HepG2 (cell line): ENCODE measurements around the gene CSNK1G1. TPM values are rescaled to one million over a fixed set of nuclear protein-coding genes. Genes with fewer than 3 reads are reported as not detected.

ENCODE experiments used
- AHR ChIP-seq: IDR thresholded peaks from 2 replicates; pipeline ENCODE4 v1.6.1; 2018; ENCODE audit warnings: missing genetic modification reagents, missing compliant biosample characterization
- CREM ChIP-seq, 2 experiments: sonication (generic) in 1 of 2; formaldehyde crosslinking in 1 of 2; IDR thresholded peaks; 2 replicates each; pipeline versions ENCODE4 v1.4.0 to v1.6.1; 2016 to 2020; ENCODE audit warnings: antibody characterized with exemption in 1 of 2, mild to moderate bottlenecking in 1 of 2, missing genetic modification reagents in 1 of 2
- MAFK ChIP-seq, 2 experiments: IDR thresholded peaks in 1 of 2; conservative IDR thresholded peaks in 1 of 2; 2 replicates each; pipeline ENCODE4 v1.6.1; 2011; ENCODE audit warnings: improper control_type of control experiment in 2 of 2, low read length in 2 of 2
- MYC ChIP-seq: sonication (generic); formaldehyde crosslinking; IDR thresholded peaks from 2 replicates; pipeline ENCODE4 v1.9.0; 2021; ENCODE audit warnings: missing genetic modification reagents, borderline replicate concordance
- PLRG1 ChIP-seq: fragments of 450-650 bp; conservative IDR thresholded peaks from 2 replicates; pipeline ENCODE4 v1.6.1; 2016
- SUZ12 ChIP-seq: fragments of 150-350 bp; IDR thresholded peaks from 2 replicates; pipeline ENCODE4 v1.6.1; 2014; ENCODE audit warnings: low read depth, low read length
- WIZ ChIP-seq: sonication (generic); formaldehyde crosslinking; IDR thresholded peaks from 2 replicates; pipeline ENCODE4 v1.5.1; 2020; ENCODE audit warnings: mild to moderate bottlenecking, missing genetic modification reagents
- ZBTB38 ChIP-seq: sonication (generic); formaldehyde crosslinking; IDR thresholded peaks from 2 replicates; pipeline ENCODE4 v1.5.1; 2020; ENCODE audit warnings: mild to moderate bottlenecking, missing genetic modification reagents
- ZSCAN21 ChIP-seq: sonication (generic); formaldehyde crosslinking; IDR thresholded peaks from 2 replicates; pipeline ENCODE4 v1.8.0; 2022; ENCODE audit warnings: mild to moderate bottlenecking, missing genetic modification reagents, moderate library complexity, borderline replicate concordance
- polyA plus RNA-seq, 8 experiments: library from polyadenylated mRNA; depleted of rRNA in 3 of 8; stranded (reverse) in 7 of 8; unstranded in 1 of 8; fragments of >200 nt; fragmentation: Illumina TruSeq in 4 of 8; extraction: Trizol in 4 of 8; gene quantifications; 2 replicates each; pipeline versions ENCODE4 v1.2.1 to v1.2.3, GENCODE V29; 2011 to 2016; ENCODE audit warnings: low read depth in 4 of 8, missing spikeins in 1 of 8, mixed read lengths in 1 of 8; ENCODE audit not compliant: insufficient read depth in 1 of 8
- total RNA-seq, 5 experiments: library from RNA; depleted of rRNA; stranded (reverse); fragments of >200 nt; fragmentation: Illumina TruSeq; extraction: Trizol; gene quantifications; 2 replicates each; pipeline ENCODE4 v1.2.3, GENCODE V29; 2016; ENCODE audit warnings: low read depth in 1 of 5
- TF ChIP-seq, protein P1 (sequence below): fragments of 450-650 bp; IDR thresholded peaks from 2 replicates; pipeline ENCODE4 v1.6.1; 2017; ENCODE audit warnings: mild to moderate bottlenecking
- TF ChIP-seq, protein P2 (sequence below): sonication (generic); formaldehyde crosslinking; IDR thresholded peaks from 2 replicates; pipeline ENCODE4 v1.4.0; 2020; ENCODE audit warnings: missing genetic modification reagents, mild to moderate bottlenecking, borderline replicate concordance
- TF ChIP-seq, protein P3 (sequence below): sonication (generic); formaldehyde crosslinking; IDR thresholded peaks from 2 replicates; pipeline ENCODE4 v1.4.0; 2020; ENCODE audit warnings: missing genetic modification reagents

The CSNK1G1 gene
- total and polyA plus RNA-seq, 2 of the 13 experiments (the other 11 are each of a cell fraction or from before 2014, with no cell fraction given), result 8.5 to 12.6 TPM

DNA sequence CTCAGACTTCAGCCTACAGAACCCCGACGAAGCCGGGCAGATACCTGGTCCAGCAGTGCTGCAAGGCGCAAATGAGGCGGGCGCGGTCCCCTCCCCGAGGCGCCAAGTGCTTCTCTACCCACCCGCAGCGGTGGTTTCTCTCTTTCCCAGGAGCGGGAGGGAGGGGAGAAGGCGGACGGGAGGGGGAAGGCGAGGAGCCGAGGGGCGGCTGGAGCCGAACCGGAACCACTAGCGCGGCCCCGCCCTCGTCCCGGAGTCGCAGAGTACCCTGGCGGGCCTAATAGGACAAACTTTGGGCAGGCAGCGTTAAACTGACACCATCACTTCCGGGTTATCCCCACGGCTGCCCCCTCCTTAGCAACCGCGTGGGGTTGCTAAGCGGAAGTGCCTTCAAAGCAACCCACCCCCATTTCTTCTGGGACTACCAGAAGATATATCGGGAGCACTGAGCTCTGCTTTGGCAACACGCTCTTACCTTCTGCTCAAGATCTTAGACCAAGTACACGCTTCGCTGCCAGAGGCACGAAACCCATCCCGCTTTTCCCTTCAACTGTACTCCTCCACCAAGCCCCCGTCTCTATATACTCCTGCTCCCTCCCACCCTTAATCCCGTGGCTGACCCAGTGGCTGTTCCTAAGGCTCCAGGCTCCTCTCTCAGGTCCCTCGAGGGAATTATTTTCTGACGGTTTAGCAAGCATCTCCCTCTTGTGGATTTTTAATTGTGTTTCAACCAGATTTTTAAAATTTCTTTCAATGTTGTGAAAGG lies at the start of gene CSNK1G1 (continued):
- TF ChIP-seq CREM (IDR thresholded peaks at IDR 0.05), result peak; percentile 61
- no peak for TF ChIP-seq CREM (CRISPR knock-in tag; IDR thresholded peaks at IDR 0.05)
- no peak for TF ChIP-seq ZSCAN21
- TF ChIP-seq WIZ (CRISPR knock-in tag), result no peak
- no peak for TF ChIP-seq PLRG1
- TF ChIP-seq MYC, result peak; percentile 12; the same call in 1 of the 2 replicates
- TF ChIP-seq SUZ12, result no peak
- TF ChIP-seq ZBTB38 (CRISPR knock-in tag), result no peak
- TF ChIP-seq, protein P1, sequence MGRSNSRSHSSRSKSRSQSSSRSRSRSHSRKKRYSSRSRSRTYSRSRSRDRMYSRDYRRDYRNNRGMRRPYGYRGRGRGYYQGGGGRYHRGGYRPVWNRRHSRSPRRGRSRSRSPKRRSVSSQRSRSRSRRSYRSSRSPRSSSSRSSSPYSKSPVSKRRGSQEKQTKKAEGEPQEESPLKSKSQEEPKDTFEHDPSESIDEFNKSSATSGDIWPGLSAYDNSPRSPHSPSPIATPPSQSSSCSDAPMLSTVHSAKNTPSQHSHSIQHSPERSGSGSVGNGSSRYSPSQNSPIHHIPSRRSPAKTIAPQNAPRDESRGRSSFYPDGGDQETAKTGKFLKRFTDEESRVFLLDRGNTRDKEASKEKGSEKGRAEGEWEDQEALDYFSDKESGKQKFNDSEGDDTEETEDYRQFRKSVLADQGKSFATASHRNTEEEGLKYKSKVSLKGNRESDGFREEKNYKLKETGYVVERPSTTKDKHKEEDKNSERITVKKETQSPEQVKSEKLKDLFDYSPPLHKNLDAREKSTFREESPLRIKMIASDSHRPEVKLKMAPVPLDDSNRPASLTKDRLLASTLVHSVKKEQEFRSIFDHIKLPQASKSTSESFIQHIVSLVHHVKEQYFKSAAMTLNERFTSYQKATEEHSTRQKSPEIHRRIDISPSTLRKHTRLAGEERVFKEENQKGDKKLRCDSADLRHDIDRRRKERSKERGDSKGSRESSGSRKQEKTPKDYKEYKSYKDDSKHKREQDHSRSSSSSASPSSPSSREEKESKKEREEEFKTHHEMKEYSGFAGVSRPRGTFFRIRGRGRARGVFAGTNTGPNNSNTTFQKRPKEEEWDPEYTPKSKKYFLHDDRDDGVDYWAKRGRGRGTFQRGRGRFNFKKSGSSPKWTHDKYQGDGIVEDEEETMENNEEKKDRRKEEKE, result no peak
- TF ChIP-seq AHR (CRISPR knock-in tag), result no peak
- no peak for TF ChIP-seq MAFK (conservative IDR thresholded peaks at IDR 0.05 in 1 of 2, IDR thresholded peaks at IDR 0.05 in 1 of 2; ENCODE audit: low read length in 2 of 2)
- TF ChIP-seq, protein P2, sequence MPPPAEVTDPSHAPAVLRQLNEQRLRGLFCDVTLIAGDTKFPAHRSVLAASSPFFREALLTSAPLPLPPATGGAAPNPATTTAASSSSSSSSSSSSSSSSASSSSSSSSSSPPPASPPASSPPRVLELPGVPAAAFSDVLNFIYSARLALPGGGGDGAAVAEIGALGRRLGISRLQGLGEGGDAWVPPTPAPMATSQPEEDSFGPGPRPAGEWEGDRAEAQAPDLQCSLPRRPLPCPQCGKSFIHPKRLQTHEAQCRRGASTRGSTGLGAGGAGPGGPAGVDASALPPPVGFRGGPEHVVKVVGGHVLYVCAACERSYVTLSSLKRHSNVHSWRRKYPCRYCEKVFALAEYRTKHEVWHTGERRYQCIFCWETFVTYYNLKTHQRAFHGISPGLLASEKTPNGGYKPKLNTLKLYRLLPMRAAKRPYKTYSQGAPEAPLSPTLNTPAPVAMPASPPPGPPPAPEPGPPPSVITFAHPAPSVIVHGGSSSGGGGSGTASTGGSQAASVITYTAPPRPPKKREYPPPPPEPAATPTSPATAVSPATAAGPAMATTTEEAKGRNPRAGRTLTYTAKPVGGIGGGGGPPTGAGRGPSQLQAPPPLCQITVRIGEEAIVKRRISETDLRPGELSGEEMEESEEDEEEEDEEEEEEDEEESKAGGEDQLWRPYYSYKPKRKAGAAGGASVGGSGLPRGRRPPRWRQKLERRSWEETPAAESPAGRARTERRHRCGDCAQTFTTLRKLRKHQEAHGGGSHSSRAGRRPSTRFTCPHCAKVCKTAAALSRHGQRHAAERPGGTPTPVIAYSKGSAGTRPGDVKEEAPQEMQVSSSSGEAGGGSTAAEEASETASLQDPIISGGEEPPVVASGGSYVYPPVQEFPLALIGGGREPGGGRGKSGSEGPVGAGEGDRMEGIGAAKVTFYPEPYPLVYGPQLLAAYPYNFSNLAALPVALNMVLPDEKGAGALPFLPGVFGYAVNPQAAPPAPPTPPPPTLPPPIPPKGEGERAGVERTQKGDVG, result no peak
- TF ChIP-seq, protein P3, sequence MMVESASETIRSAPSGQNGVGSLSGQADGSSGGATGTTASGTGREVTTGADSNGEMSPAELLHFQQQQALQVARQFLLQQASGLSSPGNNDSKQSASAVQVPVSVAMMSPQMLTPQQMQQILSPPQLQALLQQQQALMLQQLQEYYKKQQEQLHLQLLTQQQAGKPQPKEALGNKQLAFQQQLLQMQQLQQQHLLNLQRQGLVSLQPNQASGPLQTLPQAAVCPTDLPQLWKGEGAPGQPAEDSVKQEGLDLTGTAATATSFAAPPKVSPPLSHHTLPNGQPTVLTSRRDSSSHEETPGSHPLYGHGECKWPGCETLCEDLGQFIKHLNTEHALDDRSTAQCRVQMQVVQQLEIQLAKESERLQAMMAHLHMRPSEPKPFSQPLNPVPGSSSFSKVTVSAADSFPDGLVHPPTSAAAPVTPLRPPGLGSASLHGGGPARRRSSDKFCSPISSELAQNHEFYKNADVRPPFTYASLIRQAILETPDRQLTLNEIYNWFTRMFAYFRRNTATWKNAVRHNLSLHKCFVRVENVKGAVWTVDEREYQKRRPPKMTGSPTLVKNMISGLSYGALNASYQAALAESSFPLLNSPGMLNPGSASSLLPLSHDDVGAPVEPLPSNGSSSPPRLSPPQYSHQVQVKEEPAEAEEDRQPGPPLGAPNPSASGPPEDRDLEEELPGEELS (CRISPR knock-in tag), result no peak
